Subcutaneous adipose tissue (tissue), 4 donors: ENCODE results near the gene ALDH3B1. TPM values are rescaled to one million over a fixed set of nuclear protein-coding genes. Genes with fewer than 3 reads are reported as not detected.

Experiments used
- CTCF ChIP-seq: fragments of 450-650 bp; IDR thresholded peaks from one replicate; pipeline ENCODE4 v1.5.1; 2016; ENCODE audit warnings: low read depth, mild to moderate bottlenecking, control low read depth, antibody characterized with exemption, moderate library complexity
- total RNA-seq, 4 donors: library from RNA; depleted of rRNA; stranded (reverse); fragments of >200 nt; gene quantifications; one replicate each; pipeline ENCODE4 v1.1.0, GENCODE V29; 2016

Gene ALDH3B1
- total RNA-seq, 4 donors from 2014 or later, result 11.7 to 43.5 (median 22.3) TPM

GRCh38 chr11:68047437-68048290 is 37.5 kb downstream of the ALDH3B1 start:
- TF ChIP-seq CTCF, result no peak

- no peak for TF ChIP-seq CTCF
These were observed 38.8 kb downstream of the ALDH3B1 start for GRCh38 chr11:68048681-68049508.

GRCh38 chr11:68049509-68050370 is 39.6 kb downstream of the ALDH3B1 start:
- TF ChIP-seq CTCF, result no peak

GRCh38 chr11:68050371-68050841 is 40.3 kb downstream of the ALDH3B1 start:
- TF ChIP-seq CTCF, result no peak

- TF ChIP-seq CTCF, result no peak
These were observed 41.3 kb downstream of the ALDH3B1 start for GRCh38 chr11:68051191-68052136.

GRCh38 chr11:68052137-68052873 is 42.2 kb downstream of the ALDH3B1 start:
- TF ChIP-seq CTCF, result no peak
